ENCODE results near the gene PTOV1. TPM values are rescaled to one million over a fixed set of nuclear protein-coding genes. Genes with fewer than 3 reads are reported as not detected.
A peak's percentile ranks its signal among the peaks of the same experiment; 100 is the strongest.

Gene PTOV1
- total and polyA plus RNA-seq, 2 donors (not counting 1 experiment from before 2014, with no cell fraction given): 144 to 230 TPM

DNA sequence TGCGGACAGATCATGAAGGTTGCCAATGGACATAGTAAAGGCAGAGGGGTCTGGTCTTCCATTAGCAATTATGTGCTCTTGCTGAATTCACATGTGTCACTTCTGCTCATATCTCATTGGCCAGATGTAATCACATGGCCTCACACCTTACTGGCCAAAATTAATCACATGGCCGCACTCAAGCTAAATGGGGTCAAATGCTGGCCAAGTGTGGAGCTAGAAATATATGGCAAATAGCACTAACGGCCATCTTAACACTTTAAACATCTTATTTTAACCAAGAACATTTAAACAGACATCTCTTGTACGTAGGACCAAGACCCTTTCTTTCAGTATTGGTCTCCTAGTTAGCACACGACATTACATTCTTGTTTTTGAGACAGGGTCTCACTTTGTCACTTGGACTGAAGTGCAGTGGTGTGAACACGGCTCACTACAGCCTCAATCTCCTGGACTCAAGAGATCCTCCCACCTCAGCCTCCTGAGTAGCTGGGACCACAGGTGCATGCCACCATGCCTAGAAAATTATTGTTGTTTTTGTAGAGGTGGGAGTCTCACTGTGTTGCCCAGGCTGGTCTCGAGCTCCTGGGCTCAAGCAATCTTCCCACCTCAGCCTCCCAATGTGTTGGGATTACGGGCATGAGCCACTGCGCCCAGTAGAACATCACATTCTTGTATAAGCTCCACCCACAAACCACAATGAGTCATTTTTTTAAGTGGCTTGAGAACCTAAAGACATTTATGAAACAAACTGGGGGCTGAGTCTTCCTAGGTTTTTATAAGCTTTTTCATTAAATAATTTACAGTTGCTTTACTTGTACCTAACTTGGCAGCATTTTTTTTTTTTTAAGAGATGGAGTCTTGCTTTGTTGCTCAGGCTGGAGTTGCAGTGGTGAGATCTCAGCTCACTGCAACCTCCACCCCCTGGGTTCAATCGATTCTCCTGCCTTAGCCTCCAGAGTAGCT, 2.9 kb upstream of the PTOV1 start:
- 90% methylated on average over 6 of the region's 10 CpGs for WGBS (ENCODE audit: insufficient coverage)
- Mint-ChIP-seq H3K4me1 (peaks cover 65% of the 10 kb centered on the region), H3K27me3 (no peaks in the 10 kb centered on the region), H3K27ac (peak overlapping the region; percentile 81), H3K9me3 (ENCODE audit: insufficient read depth) (no peaks in the 10 kb centered on the region), H3K4me3 (peak overlapping the region; percentile 79)
- peaks cover 24% of the 10 kb centered on the region for H3K79me2 ChIP-seq (ENCODE audit: control insufficient read depth, insufficient read depth, low read length)
- H2AFZ ChIP-seq (ENCODE audit: insufficient read depth, low read depth, low read length, poor library complexity, severe bottlenecking): no peak overlapping the region
- intact Hi-C loops (cut with micrococcal nuclease): no loop called here
- no peak overlapping the region for H3K4me3 ChIP-seq (ENCODE audit: control extremely low read depth in 1 of 5, extremely low read depth in 1 of 5, insufficient read depth in 1 of 5, low read depth in 2 of 5, low read length in 4 of 5)
- H3K36me3 ChIP-seq (replicated peaks in 1 of 2; ENCODE audit: control extremely low read depth in 1 of 2, control insufficient read depth in 1 of 2, extremely low read depth in 1 of 2, insufficient read depth in 2 of 2, low read length in 1 of 2): no peaks in the 10 kb centered on the region
- H3K4me2 ChIP-seq (replicated peaks; ENCODE audit: low read depth, low read length, poor library complexity, severe bottlenecking): no peak overlapping the region
- ATAC-seq (ENCODE audit: low read depth): no peak
- ChIA-PET CTCF (interaction anchor here (0.8 to 1.3 kb wide), 5 partner anchors 35 to 169 kb away, joined by 3 to 6 read pairs (median 3); partner anchors contain the start of gene FUZ), POLR2A (interaction anchor here (0.7 to 4.8 kb wide), 6 partner anchors 11 to 35 kb away, joined by 3 to 23 read pairs (median 6); partner anchors contain the start of genes AKT1S1, FUZ and TBC1D17)
- H3K4me1 ChIP-seq (ENCODE audit: control insufficient read depth in 2 of 2, insufficient read depth in 2 of 2, low read length in 2 of 2): peaks cover 48 to 66% of the 10 kb centered on the region in 2 donors
- peaks cover 14% of the 10 kb centered on the region for H4K20me1 ChIP-seq (ENCODE audit: control insufficient read depth, insufficient read depth, low read length, poor library complexity, severe bottlenecking)
- H3K9me3 ChIP-seq (ENCODE audit: control extremely low read depth in 1 of 3, control insufficient read depth in 2 of 3, insufficient read depth in 1 of 3, low read length in 2 of 3): peaks cover 0 to 6% (median 0%) of the 10 kb centered on the region in 3 donors
- H3K27ac ChIP-seq (ENCODE audit: low read length in 2 of 2): no peak overlapping the region
- TF ChIP-seq EZH2 (IDR thresholded peaks at IDR 0.05; ENCODE audit: borderline replicate concordance, insufficient read depth, low read depth, low read length, poor library complexity, severe bottlenecking): no peak
- TF ChIP-seq, protein P1, sequence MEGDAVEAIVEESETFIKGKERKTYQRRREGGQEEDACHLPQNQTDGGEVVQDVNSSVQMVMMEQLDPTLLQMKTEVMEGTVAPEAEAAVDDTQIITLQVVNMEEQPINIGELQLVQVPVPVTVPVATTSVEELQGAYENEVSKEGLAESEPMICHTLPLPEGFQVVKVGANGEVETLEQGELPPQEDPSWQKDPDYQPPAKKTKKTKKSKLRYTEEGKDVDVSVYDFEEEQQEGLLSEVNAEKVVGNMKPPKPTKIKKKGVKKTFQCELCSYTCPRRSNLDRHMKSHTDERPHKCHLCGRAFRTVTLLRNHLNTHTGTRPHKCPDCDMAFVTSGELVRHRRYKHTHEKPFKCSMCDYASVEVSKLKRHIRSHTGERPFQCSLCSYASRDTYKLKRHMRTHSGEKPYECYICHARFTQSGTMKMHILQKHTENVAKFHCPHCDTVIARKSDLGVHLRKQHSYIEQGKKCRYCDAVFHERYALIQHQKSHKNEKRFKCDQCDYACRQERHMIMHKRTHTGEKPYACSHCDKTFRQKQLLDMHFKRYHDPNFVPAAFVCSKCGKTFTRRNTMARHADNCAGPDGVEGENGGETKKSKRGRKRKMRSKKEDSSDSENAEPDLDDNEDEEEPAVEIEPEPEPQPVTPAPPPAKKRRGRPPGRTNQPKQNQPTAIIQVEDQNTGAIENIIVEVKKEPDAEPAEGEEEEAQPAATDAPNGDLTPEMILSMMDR (IDR thresholded peaks at IDR 0.05): no peak
- no peak for DNase-seq
- H3K27me3 ChIP-seq (replicated peaks in 1 of 4; ENCODE audit: control extremely low read depth in 1 of 4, control insufficient read depth in 3 of 4, insufficient read depth in 4 of 4, low read length in 3 of 4): no peaks in the 10 kb centered on the region
- H3K9ac ChIP-seq (ENCODE audit: low read length): no peak overlapping the region
